Rectal smooth muscle tissue (tissue), 1 donor: ENCODE measurements around the gene CTSA.
"Not testable (repeated sequence)": the region's sequence is repeated elsewhere in the genome, so short reads cannot be mapped to it uniquely, and the experiment has no call there.

Source experiments
- H3K27ac ChIP-seq: one replicate; pipeline ENCODE4 v1.7.0; 2013; ENCODE audit warnings: low read depth, low read length, inconsistent platforms
- H3K27me3 ChIP-seq: one replicate; pipeline ENCODE4 v1.7.0; 2013; ENCODE audit warnings: low read length; ENCODE audit not compliant: control insufficient read depth, insufficient read depth
- H3K36me3 ChIP-seq: one replicate; pipeline ENCODE4 v1.7.0; 2013; ENCODE audit warnings: low read length; ENCODE audit not compliant: control insufficient read depth, insufficient read depth
- H3K4me1 ChIP-seq: one replicate; pipeline ENCODE4 v1.7.0; 2013; ENCODE audit warnings: low read length; ENCODE audit not compliant: control insufficient read depth, insufficient read depth
- H3K4me3 ChIP-seq: one replicate; pipeline ENCODE4 v1.7.0; 2013; ENCODE audit warnings: low read length
- H3K9ac ChIP-seq: one replicate; pipeline ENCODE4 v1.7.0; 2013; ENCODE audit warnings: low read length

CTSA gene

GRCh38 chr20:45919542-45920399, 28.6 kb downstream of the CTSA start:
- Histone ChIP-seq H3K9ac (no peak overlapping the region), H3K4me1 (peaks cover 4% of the 10 kb centered on the region)

DNA sequence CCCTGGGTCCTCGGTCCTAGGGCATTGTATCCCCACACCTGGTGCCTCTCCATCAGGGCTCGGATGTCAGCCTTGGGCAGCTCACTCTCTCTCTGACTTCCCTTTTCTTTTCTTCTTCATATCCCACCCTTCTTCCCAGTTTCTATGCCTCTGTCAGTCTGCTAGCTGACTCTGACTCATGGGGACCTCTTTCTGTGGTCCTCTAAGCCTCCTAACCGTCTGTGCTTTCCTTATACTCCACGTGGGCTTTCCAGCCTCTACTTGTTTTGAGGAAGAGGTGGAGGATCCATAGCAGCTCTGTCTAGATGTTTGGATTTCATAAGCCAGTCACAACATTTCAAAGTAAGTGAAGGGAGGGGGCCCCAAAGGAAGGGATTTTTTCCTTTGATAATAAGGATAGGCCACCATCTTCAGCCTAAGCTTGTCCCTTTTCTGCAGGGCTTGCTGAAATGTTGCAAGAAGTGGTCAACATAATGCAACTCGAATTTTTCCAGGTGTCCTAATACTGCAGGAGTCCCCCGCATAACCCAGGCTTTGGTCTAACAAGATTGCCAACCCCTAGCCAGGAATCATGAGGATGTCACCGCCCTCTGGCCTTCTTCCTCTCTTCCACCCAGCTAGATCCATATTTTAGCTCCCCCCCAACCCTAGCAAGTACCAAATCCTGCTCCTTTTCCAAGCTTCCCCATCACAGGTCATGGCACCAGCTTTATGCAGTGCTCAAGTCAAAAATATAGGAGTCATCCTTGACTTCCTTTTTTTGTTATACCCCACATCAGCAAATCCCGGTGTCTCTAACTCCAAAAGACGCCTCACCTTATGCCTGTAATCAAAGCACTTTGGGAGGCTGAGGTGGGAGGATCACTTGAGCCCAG, 29.6 kb downstream of the CTSA start:
- Histone ChIP-seq H3K27me3 (no peaks in the 10 kb centered on the region), H3K4me1 (peaks cover 4% of the 10 kb centered on the region), H3K27ac (no peak overlapping the region), H3K9ac (no peak overlapping the region), H3K36me3 (no peaks in the 10 kb centered on the region), H3K4me3 (no peak overlapping the region)

More at GRCh38 chr20:45919542-45920399, 28.6 kb downstream of the CTSA start:
- no peak overlapping the region for H3K4me3 ChIP-seq
- no peaks in the 10 kb centered on the region for H3K27me3 ChIP-seq
- H3K36me3 ChIP-seq = no peaks in the 10 kb centered on the region
- no peak overlapping the region for H3K27ac ChIP-seq

DNA sequence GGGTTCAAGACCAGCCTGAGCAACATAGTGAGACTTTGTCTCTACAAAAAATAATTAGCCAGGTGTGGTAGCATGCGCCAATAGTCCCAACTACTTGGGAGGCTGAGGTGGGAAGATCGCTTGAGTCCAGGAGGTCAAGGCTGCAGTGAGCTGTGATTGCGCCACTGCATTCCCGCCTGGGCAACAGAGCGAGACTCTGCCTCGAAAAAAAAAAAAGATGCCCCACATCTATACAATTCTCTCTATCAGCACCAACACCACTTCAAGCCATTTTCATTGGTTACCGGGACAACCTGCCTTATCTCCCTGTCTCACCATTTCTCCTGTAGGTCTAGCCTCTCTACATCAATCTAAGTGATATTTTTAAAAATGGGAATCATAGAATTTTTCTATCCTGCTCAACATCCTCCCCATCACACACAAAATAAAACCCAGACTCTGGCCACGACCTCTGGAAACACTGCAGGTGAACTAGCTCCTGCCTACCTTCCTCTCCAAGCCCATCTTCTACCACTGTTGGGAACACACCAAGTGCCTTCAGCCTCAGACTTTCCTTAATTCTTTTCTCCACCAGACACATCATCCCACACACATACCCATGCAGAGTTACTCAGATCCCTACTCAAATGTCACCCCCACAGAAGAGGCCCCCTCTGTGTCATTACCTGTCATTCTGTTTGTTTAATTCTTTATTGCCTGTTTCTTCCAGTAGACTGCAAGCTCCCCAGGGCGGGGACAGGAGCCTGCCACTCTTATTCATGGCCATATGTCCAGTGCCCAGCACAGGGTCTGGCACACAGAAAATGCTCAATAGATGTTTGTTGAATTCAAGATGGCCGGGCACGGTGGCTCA, 30.4 kb downstream of the CTSA start:
- H3K27ac ChIP-seq = no peak overlapping the region
- no peak overlapping the region for H3K4me3 ChIP-seq
- peaks cover 4% of the 10 kb centered on the region for H3K4me1 ChIP-seq
- H3K27me3 ChIP-seq = no peaks in the 10 kb centered on the region
- no peaks in the 10 kb centered on the region for H3K36me3 ChIP-seq
- peak overlapping the region; percentile 29 for H3K9ac ChIP-seq

- H3K4me1 ChIP-seq = peaks cover 4% of the 10 kb centered on the region
- no peaks in the 10 kb centered on the region for H3K36me3 ChIP-seq
- no peak overlapping the region for H3K4me3 ChIP-seq
- no peaks in the 10 kb centered on the region for H3K27me3 ChIP-seq
- no peak overlapping the region for H3K27ac ChIP-seq
- H3K9ac ChIP-seq = no peak overlapping the region
Measured at GRCh38 chr20:45924391-45925261, 33.5 kb downstream of the CTSA start.

DNA sequence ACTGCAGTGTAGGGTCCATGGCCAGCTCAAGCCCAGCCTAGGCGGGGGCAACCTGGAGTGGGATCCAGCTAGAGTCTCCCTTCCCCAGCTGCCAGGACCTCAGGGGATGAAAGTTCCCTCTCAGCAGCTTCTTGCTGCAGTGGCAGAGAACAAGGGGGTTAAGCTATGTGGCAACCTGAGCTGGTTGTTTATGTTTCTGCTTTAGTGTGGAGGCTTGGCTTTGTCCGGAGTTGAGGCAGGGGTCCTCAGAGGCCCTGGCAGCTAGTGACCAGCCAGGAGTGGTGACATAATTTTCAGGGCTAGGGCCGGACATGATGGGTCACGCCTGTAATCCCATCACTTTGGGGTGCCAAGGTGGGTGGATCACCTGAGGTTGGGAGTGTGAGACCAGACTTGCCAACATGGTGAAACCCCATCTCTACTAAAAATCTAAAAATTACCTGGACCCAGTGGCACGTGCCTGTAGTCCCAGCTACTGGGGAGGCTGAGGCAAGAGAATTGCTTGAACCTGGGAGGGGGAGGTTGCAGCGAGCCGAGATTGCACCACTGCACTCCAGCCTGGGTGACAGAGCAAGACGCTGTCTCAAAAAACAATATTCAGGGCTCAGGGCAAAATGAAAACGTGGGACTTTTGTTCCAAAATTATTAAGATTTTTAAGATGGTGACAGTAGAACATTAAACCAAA, 34.8 kb downstream of the CTSA start:
- Histone ChIP-seq H3K9ac (no peak overlapping the region), H3K36me3 (no peaks in the 10 kb centered on the region), H3K27me3 (no peaks in the 10 kb centered on the region), H3K27ac (no peak overlapping the region), H3K4me3 (no peak overlapping the region), H3K4me1 (peaks cover 4% of the 10 kb centered on the region)

DNA sequence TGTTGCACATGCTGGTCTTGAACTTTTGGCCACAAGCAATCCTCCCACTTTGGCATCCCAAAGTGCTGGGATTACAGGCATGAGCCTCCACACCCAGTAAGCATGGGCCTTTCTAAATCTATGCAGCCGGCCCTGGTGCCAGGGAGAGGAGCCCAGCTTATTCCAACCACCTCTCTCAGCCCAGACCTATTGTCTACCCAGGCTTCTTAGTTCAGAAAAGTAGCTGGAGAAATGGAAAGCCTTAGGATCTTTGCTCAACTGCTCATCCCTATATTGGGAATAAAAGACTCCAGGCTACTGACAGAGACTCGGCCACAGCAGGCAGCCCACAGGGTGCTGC, 35.6 kb downstream of the CTSA start:
- Histone ChIP-seq H3K36me3 (no peaks in the 10 kb centered on the region), H3K4me1 (peaks cover 4% of the 10 kb centered on the region), H3K4me3 (no peak overlapping the region), H3K9ac (no peak overlapping the region), H3K27ac (no peak overlapping the region), H3K27me3 (no peaks in the 10 kb centered on the region)

DNA sequence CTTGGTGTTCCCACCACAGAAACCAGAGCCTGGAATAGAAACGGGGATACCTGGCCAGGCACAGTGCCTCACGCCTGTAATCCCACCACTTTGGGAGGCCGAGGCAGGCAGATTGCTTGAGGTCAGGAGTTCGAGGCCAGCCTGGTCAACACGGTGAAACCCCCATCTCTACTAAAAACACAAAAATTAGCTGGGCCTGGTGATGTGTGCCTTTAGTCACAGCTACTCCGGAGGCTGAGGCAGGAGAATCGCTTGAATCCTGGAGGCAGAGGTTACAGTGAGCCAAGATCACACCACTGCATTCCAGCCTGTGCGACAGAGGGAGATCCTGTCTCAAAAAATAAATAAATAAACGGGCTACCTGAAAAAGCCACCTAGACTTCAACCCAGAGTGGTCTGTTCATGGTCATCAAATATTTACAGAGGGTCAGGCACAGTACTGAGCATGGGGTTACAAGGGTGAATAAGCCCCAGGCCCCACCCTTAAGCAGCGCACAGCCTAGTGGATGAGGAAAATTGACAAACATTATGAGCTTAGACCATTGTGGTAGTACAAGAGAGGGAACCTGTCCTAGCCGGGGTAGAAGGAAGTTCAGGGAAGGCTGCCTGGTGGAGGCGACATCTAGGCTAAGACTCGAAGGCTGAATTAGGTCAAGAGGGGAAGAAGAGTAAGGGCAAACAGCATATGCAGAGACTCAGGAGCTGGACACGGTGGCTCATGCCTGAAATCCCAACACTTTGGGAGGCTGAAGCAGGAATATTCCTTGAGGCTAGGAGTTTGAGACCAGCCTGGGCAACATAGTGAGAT, 36.1 kb downstream of the CTSA start:
- Histone ChIP-seq H3K27me3 (no peaks in the 10 kb centered on the region), H3K36me3 (no peaks in the 10 kb centered on the region), H3K4me3 (no peak overlapping the region), H3K4me1 (peaks cover 4% of the 10 kb centered on the region), H3K27ac (no peak overlapping the region), H3K9ac (no peak overlapping the region)

GRCh38 chr20:45931680-45932079, 40.5 kb downstream of the CTSA start:
- H3K27me3 ChIP-seq, H3K36me3 ChIP-seq, H3K9ac ChIP-seq, H3K27ac ChIP-seq, H3K4me3 ChIP-seq, H3K4me1 ChIP-seq: not testable (repeated sequence)

- Histone ChIP-seq H3K4me1 (peaks cover 5% of the 10 kb centered on the region), H3K27me3 (no peaks in the 10 kb centered on the region), H3K9ac (peak overlapping the region; percentile 99), H3K36me3 (peaks cover 13% of the 10 kb centered on the region), H3K27ac (peak overlapping the region; percentile 100), H3K4me3 (peak overlapping the region; percentile 99)
Measured at GRCh38 chr20:45933266-45934045, 42.3 kb downstream of the CTSA start.

- Histone ChIP-seq H3K4me3 (peak overlapping the region; percentile 99), H3K9ac (peak overlapping the region; percentile 99), H3K27ac (peak overlapping the region; percentile 100), H3K4me1 (peaks cover 5% of the 10 kb centered on the region), H3K27me3 (no peaks in the 10 kb centered on the region), H3K36me3 (peaks cover 18% of the 10 kb centered on the region)
Measured at GRCh38 chr20:45934046-45934585, 43.0 kb downstream of the CTSA start.
